Psoas muscle (tissue), 8 donors: ENCODE measurements around the gene C10orf71. TPM values are rescaled to one million over a fixed set of nuclear protein-coding genes. Genes with fewer than 3 reads are reported as not detected.

Experiments
- ATAC-seq, 4 donors: fragments of 200-7000 bp; cut with Tn5 transposase; one replicate each; pipeline ENCODE4 v1.9.1; 2020; ENCODE audit warnings: moderate library complexity in 3 of 4, mild to moderate bottlenecking in 2 of 4
- DNase-seq, 2 donors: peaks; one replicate each; pipeline ENCODE4 v3.0.0-alpha.2; 2020
- H3K27ac ChIP-seq: fragments of 200-600 bp; one replicate; pipeline ENCODE4 v1.8.0; 2022
- H3K27me3 ChIP-seq, 3 donors: fragments of 200-600 bp in 1 of 3; one replicate each; pipeline versions ENCODE4 v1.6.1 to v1.8.0; 2013 to 2022; ENCODE audit warnings: low read length in 2 of 3, mild to moderate bottlenecking in 2 of 3, moderate library complexity in 1 of 3; ENCODE audit not compliant: insufficient read depth in 3 of 3
- H3K36me3 ChIP-seq, 2 donors: fragments of 200-600 bp in 1 of 2; one replicate each; pipeline versions ENCODE4 v1.6.1 to v1.8.0; 2013 to 2022; ENCODE audit warnings: low read depth in 1 of 2, mild to moderate bottlenecking in 1 of 2, moderate library complexity in 1 of 2; ENCODE audit not compliant: insufficient read depth in 1 of 2
- H3K4me1 ChIP-seq: fragments of 200-600 bp; one replicate; pipeline ENCODE4 v1.8.0; 2022
- H3K4me3 ChIP-seq: fragments of 200-600 bp; one replicate; pipeline ENCODE4 v1.8.0; 2022; ENCODE audit warnings: mild to moderate bottlenecking
- H3K9me3 ChIP-seq: fragments of 200-600 bp; one replicate; pipeline ENCODE4 v1.8.0; 2022
- WGBS, 3 donors: extraction: QIAGEN DNeasy Blood & Tissue Kit; methylation state at CpG; one replicate each; pipeline versions ENCODE4 v1.1.6 to v1.1.7; 2013; 5-methylcytosine and 5-hydroxymethylcytosine counted together
- intact Hi-C, 2 donors: fragments of 100-400 bp; cut with DNase I; formaldehyde crosslinking; loops; one replicate each; pipeline versions ENCODE4 v1.11.0 to v1.14.2; 2022
- polyA plus RNA-seq, 3 donors: library from polyadenylated mRNA; stranded (reverse); fragments of 200-250 nt; gene quantifications; one replicate each; pipeline ENCODE4 v1.2.3, GENCODE V29; 2013
- total RNA-seq, 4 donors: library from RNA; stranded (reverse); fragmentation: NEBNext Ultra II Directional in 2 of 4; extraction: Animal tissue kit (Norgen Biotek cat#: 25700) in 2 of 4; gene quantifications; one replicate each; pipeline versions ENCODE4 v1.2.1 to v1.2.4, GENCODE V29; 2021 to 2023
- TF ChIP-seq, protein P1 (sequence below): fragments of 200-600 bp; IDR thresholded peaks from one replicate; pipeline ENCODE4 v1.8.0; 2022; ENCODE audit warnings: antibody characterized with exemption
- donor health status: healthy with polysubstance abuse.
- donor health status: DM: no; HTN: no; CAD: no; lungs with moderate emphysema.
- donor health status: Bipolar disorder and iron deficiency.
- donor health status: healthy.
- donor health status: DM: yes; HTN: yes; CAD: no.
- donor health status: DM: no; HTN: no; CAD: no.
- donor health status: DM: no; HTN: no; CAD: no.
- donor health status: DM: yes; HTN: yes; CAD: no.

Gene C10orf71
- total and polyA plus RNA-seq, 7 donors = 4.2 to 356 (median 83.8) TPM

DNA sequence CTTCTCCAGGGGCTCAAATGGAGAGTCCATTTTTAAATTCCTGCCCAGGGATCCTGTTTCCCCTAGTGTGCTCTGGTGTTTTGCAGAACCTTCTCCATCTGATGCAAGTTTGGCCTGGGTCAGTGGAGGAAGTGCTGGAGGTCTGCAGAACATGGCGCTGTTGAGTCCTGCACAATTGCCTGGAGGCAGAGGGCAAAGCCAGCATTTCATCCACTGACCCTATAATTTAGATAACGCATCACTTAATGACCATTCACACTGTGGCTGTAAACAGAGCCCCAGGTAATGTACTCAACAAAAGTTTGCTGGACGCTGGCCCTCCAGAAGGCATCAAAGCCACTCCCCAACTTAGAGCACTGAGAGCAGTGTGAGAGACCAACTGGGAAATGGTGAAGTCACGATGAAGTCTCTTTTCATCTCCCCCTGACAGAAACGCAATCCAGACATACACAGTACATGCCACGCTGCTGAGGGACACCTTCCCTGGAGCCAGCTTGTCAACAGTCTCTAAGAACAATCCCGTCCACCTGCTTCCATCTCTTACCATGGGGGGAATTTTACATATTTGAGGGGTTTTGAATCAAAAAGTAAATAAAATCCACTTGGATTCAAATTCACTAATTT lies 13.4 kb downstream of the C10orf71 start:
- 69 to 71% (median 70%) methylated on average over 7 of the region's 7 CpGs for WGBS, 3 donors
- no peak for ATAC-seq
- Histone ChIP-seq H3K4me1 (peaks cover 37% of the 10 kb centered on the region), H3K36me3 (peaks cover 0 to 48% of the 10 kb centered on the region in 2 donors), H3K9me3 (no peaks in the 10 kb centered on the region), H3K27me3 (no peaks in the 10 kb centered on the region), H3K27ac (peak overlapping the region; percentile 21), H3K4me3 (no peak overlapping the region)
- peak in 1 of 2 donors; percentile 16 for DNase-seq
- intact Hi-C loops = loop anchor here in 1 of 2 donors (10.0 kb wide), 1 partner anchor 202 kb away; no protein-coding TSS in a partner anchor
- TF ChIP-seq, protein P1, sequence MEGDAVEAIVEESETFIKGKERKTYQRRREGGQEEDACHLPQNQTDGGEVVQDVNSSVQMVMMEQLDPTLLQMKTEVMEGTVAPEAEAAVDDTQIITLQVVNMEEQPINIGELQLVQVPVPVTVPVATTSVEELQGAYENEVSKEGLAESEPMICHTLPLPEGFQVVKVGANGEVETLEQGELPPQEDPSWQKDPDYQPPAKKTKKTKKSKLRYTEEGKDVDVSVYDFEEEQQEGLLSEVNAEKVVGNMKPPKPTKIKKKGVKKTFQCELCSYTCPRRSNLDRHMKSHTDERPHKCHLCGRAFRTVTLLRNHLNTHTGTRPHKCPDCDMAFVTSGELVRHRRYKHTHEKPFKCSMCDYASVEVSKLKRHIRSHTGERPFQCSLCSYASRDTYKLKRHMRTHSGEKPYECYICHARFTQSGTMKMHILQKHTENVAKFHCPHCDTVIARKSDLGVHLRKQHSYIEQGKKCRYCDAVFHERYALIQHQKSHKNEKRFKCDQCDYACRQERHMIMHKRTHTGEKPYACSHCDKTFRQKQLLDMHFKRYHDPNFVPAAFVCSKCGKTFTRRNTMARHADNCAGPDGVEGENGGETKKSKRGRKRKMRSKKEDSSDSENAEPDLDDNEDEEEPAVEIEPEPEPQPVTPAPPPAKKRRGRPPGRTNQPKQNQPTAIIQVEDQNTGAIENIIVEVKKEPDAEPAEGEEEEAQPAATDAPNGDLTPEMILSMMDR = no peak

DNA sequence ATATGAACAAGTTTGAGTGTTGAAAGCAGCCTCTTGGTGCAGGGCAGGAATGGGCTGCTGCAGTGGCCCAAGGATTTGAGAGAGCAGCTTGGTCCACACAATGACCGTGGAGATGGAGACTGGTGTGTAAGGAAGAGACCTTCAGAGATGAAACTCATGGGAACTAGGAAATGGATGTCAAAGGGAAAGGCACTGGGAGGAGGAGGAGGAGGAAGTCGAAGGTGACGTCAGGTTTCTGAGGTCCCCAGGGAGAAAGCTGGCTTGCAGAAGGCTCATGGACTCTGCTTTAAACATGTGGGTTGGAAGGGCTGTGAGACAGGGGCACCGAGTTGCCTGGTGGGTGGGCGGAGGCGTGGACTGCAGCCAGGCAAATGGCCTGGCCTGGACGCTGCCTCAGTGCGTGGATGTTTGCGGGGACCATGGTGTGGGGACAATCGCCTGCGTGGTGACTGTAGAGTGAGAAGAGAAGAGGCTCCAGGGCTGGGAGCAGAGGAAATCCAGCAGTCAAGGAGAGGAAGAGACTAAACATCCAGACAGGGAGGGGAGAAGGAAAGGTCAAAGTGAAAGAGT lies 14.6 kb downstream of the C10orf71 start:
- DNase-seq = no peak
- no peaks in the 10 kb centered on the region for H3K9me3 ChIP-seq
- peak overlapping the region; percentile 50 for H3K27ac ChIP-seq
- intact Hi-C loops = loop anchor here in 1 of 2 donors (10.0 kb wide), 1 partner anchor 201 kb away; no protein-coding TSS in a partner anchor
- H3K27me3 ChIP-seq = no peaks in the 10 kb centered on the region
- no peak overlapping the region for H3K4me3 ChIP-seq
- peaks cover 0 to 48% of the 10 kb centered on the region in 2 donors for H3K36me3 ChIP-seq
- TF ChIP-seq, protein P1 = no peak
- WGBS, 3 donors = 65 to 71% (median 66%) methylated on average over 11 of the region's 11 CpGs
- no peak for ATAC-seq
- H3K4me1 ChIP-seq = peaks cover 37% of the 10 kb centered on the region

DNA sequence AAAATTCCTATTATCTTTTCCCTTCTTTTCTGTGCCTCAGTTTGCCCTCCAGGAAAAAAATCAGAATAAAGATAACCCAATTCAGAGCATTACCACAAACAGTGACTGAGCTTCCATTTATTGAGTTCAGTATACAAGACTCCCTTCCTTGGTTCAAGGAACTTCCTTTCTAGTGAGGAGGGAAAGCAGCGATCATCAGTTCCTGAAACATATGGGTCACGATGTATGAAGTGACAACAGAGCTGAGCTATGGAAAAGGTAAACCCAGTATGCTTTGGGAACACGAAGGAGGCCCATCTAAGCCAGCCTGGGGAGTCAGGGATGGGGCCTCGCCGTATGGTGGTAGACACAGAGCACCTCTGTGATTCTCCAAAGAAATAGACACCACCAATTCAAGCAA lies 15.8 kb downstream of the C10orf71 start:
- DNase-seq = no peak
- no peak overlapping the region for H3K4me3 ChIP-seq
- TF ChIP-seq, protein P1 = no peak
- WGBS, 3 donors = 73 to 75% (median 74%) methylated on average over 5 of the region's 5 CpGs
- H3K4me1 ChIP-seq = peaks cover 42% of the 10 kb centered on the region
- H3K27me3 ChIP-seq = no peaks in the 10 kb centered on the region
- H3K9me3 ChIP-seq = no peaks in the 10 kb centered on the region
- ATAC-seq = no peak
- H3K36me3 ChIP-seq = peaks cover 0 to 48% of the 10 kb centered on the region in 2 donors
- intact Hi-C loops = loop anchor here in 1 of 2 donors (10.0 kb wide), 1 partner anchor 200 kb away; no protein-coding TSS in a partner anchor
- H3K27ac ChIP-seq = peak overlapping the region; percentile 2

DNA sequence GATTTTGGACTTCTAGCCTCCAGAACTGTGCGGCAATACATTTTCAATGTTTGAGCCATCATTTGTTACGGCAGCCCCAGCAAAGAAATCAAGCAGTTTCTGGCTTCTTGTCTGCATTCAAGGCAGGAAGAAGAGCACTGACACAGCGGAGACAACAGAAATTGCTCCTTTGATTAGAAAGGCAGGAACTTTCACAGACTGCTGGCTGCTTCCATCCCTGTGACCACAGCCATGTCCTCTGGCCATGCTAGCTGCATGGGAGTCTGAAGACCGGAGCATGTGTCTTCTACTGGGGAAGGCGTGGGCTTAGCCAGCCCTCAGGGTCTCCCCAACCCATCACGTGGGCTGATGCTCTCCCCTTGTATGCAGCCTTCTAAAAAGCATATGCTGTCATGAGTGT lies 19.1 kb downstream of the C10orf71 start:
- H3K27ac ChIP-seq = no peak overlapping the region
- H3K4me3 ChIP-seq = no peak overlapping the region
- TF ChIP-seq, protein P1 = no peak
- ATAC-seq (no peak), DNase-seq (no peak)
- H3K9me3 ChIP-seq = no peaks in the 10 kb centered on the region
- no peaks in the 10 kb centered on the region for H3K27me3 ChIP-seq
- H3K36me3 ChIP-seq = peaks cover 0 to 76% of the 10 kb centered on the region in 2 donors
- 87 to 91% (median 87%) methylated on average over 6 of the region's 6 CpGs for WGBS, 3 donors
- intact Hi-C loops = loop anchor here in 1 of 2 donors (10.0 kb wide), 1 partner anchor 197 kb away; no protein-coding TSS in a partner anchor
- H3K4me1 ChIP-seq = peaks cover 23% of the 10 kb centered on the region
